Measurements from ENCODE around the gene COPE.
A peak's percentile ranks its signal among the peaks of the same experiment; 100 is the strongest.

Gene COPE

DNA sequence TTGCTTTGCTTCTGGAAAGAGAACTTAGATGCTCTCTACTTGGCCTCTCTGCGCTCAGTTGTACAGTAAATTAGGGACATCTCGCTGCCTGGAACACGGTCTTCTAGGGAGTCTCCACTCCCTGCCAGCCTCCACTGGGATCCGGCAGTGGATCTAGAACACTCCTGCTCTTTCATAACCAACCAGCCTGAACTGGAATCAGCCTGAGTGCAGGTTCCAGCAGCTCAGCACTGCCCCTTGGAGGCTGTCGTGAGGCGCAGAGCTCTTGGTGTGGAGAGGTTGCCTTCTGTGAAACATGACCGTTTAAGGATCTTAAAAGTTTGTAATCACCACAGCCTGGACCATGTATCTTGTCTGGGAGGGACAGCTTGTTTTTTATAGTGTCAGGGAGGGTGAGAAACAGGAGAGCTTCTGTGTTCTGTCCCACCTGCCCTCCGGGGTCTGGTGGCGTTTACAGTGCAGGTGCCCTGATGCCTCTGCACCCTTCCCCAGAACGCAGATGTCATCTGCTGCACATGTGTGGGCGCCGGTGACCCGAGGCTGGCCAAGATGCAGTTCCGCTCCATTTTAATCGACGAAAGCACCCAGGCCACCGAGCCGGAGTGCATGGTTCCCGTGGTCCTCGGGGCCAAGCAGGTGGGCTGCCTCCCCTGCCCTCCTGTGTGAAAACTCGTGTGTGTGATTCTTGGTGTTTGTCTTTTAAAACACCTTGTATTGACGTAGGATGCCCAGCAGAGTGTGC, 62.6 kb downstream of the COPE start:
- H3K27ac ChIP-seq: no peak overlapping the region
- DNase-seq (ENCODE audit: low read depth, low spot score): no peak

GRCh38 chr19:18855647-18856384, 63.4 kb downstream of the COPE start:
- DNase-seq (ENCODE audit: low read depth, low spot score): no peak
- no peak overlapping the region for H3K27ac ChIP-seq

GRCh38 chr19:18854982-18855381, 64.2 kb downstream of the COPE start:
- DNase-seq (ENCODE audit: low read depth, low spot score): no peak
- no peak overlapping the region for H3K27ac ChIP-seq

DNA sequence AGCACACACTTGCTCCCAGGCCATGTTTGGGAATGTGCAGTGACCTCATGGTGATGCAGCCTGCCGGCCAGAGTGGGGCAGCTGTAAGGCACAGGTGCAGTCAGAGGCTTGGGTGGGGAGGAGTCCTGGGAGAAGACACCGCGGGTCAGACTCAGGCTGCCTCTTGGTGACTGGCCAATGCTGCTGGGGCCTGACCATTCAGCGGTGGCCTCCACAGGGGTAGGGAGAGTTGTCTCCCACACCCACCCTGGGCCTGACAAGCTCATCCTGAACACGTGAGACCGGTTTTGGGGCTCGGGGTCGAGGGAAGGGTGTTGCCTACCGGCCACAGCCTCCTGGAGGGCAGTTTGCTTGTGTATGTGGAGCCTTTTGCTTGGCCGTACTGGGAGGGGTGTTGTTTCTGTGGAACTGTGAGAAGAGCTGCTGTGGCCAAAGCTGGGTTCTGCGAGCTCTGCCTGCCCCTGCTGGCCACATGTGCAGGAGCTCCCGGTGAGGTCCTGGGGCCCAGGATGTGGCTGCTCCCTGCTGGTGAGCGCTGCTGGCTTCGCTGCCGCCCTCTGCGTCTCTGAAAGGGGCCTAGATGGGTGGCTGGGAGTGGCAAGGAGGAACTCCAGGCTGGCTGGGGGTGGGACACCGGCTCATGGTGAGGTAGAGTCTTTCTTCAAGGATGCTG, 65.3 kb downstream of the COPE start:
- DNase-seq (ENCODE audit: low read depth, low spot score): no peak

DNA sequence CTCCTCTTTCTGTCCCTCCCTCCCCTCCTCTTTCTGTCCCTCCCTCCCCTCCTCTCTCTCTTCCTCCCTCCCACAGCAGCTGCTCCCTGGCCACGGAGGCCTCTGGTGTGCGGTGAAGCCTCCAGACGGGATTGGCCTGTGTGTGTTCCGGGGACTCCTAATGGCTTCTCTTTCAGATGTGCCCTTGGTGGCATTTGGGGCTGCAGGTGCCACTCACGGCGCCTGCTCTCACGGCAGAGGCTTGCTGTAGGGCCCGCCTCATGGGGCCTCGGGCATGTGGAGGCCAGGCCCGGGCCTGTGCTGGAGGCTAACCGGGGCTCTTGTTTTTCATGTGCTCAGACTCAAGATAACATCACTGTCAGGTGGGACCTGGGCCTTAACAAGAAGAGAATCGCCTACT, 66.5 kb downstream of the COPE start:
- peak; percentile 18 for DNase-seq (ENCODE audit: low read depth, low spot score)
- no peak overlapping the region for H3K27ac ChIP-seq

More for the DNA sequence above, 65.3 kb downstream of the COPE start:
- H3K27ac ChIP-seq: no peak overlapping the region

DNA sequence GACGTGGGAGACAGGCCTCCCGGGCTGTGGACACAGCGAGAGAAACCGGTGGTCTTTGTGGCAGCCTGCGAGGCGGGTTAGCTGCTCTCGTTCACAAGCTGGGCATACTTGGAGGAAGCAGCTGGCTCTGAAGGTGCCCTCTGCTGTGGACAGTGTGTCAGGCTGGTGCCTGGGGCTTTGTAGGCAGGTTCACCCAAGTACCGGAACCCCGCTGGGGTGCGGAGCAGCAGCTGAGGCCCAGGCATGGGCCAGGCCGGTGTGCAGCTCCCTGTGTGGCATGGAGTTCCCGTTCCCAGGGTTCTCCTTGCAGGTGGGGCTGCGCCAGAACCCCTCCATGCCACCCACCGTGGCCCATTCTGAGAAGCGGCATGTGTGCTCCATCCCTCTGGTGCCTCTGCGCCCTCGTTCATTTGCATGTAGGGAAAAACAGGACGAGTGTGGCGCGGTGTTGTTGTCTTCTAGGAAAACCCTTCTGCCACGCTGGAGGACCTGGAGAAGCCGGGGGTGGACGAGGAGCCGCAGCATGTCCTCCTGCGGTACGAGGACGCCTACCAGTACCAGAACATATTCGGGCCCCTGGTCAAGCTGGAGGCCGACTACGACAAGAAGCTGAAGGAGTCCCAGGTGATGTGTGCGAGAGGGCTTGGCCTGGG, 67.4 kb downstream of the COPE start:
- no peak for DNase-seq (ENCODE audit: low read depth, low spot score)
- no peak overlapping the region for H3K27ac ChIP-seq

- DNase-seq (ENCODE audit: low read depth, low spot score): peak; percentile 22
- peak overlapping the region; percentile 49 for H3K27ac ChIP-seq
Measured at GRCh38 chr19:18850471-18851375, 68.5 kb downstream of the COPE start.

GRCh38 chr19:18849838-18850400, 69.3 kb downstream of the COPE start:
- peak overlapping the region; percentile 49 for H3K27ac ChIP-seq
- no peak for DNase-seq (ENCODE audit: low read depth, low spot score)

Data from epithelial cell of prostate (primary cell).